ENCODE results near the gene TLL1. TPM values are rescaled to one million over a fixed set of nuclear protein-coding genes. Genes with fewer than 3 reads are reported as not detected.

Gene TLL1
- 0.10 and 1.6 TPM in 2 replicates for total RNA-seq

GRCh38 chr4:165872461-165873297 lies at the start of gene TLL1:
TSS of gene TLL1 (plus strand) at chr4:165873237. CDS start at chr4:165873905, 668 bp downstream.

